KOPT-K1 (cell line): Measurements from ENCODE around the gene CFI.
"Not testable (repeated sequence)": the region's sequence is repeated elsewhere in the genome, so short reads cannot be mapped to it uniquely, and the experiment has no call there.

Experiments used
- H3K27ac ChIP-seq: fragments of 200-600 bp; sonication (generic); 2 replicates; pipeline ENCODE4 v1.5.1; 2016; ENCODE audit warnings: antibody characterized with exemption, mild to moderate bottlenecking, low read depth, low read length; ENCODE audit not compliant: poor library complexity, severe bottlenecking
- H3K36me3 ChIP-seq: fragments of 200-600 bp; sonication (generic); 2 replicates; pipeline ENCODE4 v1.5.1; 2017; ENCODE audit warnings: antibody characterized with exemption, mild to moderate bottlenecking, low read length, moderate library complexity; ENCODE audit not compliant: insufficient read depth
- H3K9me3 ChIP-seq: fragments of 200-600 bp; sonication (generic); 2 replicates; pipeline ENCODE4 v1.5.1; 2017; ENCODE audit warnings: antibody characterized with exemption, low read length, mild to moderate bottlenecking; ENCODE audit not compliant: insufficient read depth, poor library complexity, severe bottlenecking

CFI gene

DNA sequence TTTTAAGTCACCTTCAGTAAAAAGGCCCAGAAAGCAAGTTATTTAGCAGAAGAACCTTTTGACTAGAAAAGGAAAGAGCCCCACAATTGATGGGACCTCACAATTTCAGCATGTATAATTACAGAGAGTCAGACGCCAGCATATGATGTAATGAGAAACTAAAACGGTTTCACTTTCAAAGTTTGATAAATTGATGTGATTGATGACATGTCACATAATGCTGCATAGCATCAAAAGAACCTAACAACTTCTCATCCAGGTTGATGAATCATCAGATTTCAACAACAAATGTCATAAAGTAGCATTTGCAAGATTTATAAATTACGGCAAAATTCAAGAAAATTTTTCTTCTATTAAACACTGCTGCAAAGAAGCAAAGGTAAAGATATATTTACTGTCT is 9.9 kb upstream of the CFI start:
- Histone ChIP-seq H3K9me3 (no peaks in the 10 kb centered on the region), H3K27ac (no peak overlapping the region), H3K36me3 (no peaks in the 10 kb centered on the region)

GRCh38 chr4:109810552-109811387 is 9.0 kb upstream of the CFI start:
- H3K27ac ChIP-seq: no peak overlapping the region
- H3K36me3 ChIP-seq: no peaks in the 10 kb centered on the region
- H3K9me3 ChIP-seq: no peaks in the 10 kb centered on the region

DNA sequence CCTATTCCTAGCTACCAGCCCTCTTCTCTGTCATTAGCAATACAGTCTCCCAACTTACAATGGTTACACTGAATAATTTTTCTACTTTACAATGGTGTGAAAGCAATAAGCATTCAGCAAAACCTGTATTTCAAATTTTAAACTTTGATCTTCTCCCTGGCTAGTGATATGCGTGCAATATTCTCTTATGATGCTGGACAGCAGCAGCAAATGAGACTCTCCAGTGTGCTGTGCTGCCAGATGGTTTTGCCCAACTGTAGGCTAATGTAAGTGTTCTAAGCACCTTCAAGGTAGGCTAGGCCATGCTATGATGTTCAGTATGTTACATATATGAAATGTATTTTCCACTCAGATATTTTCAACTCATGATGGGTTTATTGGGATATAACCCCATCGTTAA is 7.9 kb upstream of the CFI start:
- Histone ChIP-seq H3K36me3 (no peaks in the 10 kb centered on the region), H3K9me3 (no peaks in the 10 kb centered on the region), H3K27ac (no peak overlapping the region)

- Histone ChIP-seq H3K9me3 (no peaks in the 10 kb centered on the region), H3K27ac (no peak overlapping the region), H3K36me3 (no peaks in the 10 kb centered on the region)
Measured at GRCh38 chr4:109803924-109804571, 2.2 kb upstream of the CFI start.

- no peaks in the 10 kb centered on the region for H3K36me3 ChIP-seq
- H3K9me3 ChIP-seq: peaks cover 4% of the 10 kb centered on the region
- no peak overlapping the region for H3K27ac ChIP-seq
Measured at GRCh38 chr4:109801099-109801789, 555 bp downstream of the CFI start.

DNA sequence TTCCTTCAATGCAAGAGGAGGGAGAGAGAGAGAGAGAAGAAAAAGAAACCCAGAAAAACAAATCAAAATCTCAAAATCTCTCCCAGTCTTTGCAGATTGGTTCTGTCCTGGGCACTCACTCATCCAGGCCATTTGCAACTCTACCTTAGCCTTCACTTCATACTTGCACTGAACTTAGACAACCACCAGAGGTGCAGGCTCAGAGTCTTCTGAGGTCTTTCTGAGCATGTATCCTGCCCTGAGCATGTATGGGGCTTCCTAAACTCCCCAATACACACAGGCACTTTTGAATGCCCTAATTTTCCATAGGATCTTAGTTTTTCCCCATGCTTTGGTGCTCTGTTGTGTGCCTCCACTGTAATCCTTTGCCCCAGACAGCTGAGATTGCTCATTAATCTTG is 2.9 kb downstream of the CFI start:
- peaks cover 22% of the 10 kb centered on the region for H3K9me3 ChIP-seq

GRCh38 chr4:109795059-109795458 is 6.7 kb downstream of the CFI start:
- no peak overlapping the region for H3K27ac ChIP-seq
- H3K9me3 ChIP-seq: peaks cover 26% of the 10 kb centered on the region
- no peaks in the 10 kb centered on the region for H3K36me3 ChIP-seq

More for the DNA sequence above, 2.9 kb downstream of the CFI start:
- Histone ChIP-seq H3K27ac (no peak overlapping the region), H3K36me3 (no peaks in the 10 kb centered on the region)

DNA sequence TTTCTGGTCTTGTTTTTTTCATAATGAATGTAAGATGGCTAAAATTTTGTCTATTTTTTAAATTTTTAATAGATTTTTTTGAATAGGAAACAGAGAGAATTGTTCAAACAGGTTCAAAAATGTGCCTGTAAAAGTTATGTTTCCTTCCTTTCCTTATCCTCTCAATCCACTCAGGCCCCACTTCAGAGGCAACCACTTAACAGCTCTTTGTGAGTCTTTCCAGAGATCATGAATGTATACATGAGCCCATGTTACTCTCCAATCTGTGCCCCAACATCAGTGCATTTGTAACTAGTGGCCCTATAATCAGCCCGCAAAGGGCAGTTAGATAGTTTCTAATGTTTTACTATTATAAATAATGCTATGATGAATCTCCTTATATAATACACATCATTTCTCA is 14.0 kb downstream of the CFI start:
- Histone ChIP-seq H3K9me3 (peaks cover 8% of the 10 kb centered on the region), H3K36me3 (no peaks in the 10 kb centered on the region)

GRCh38 chr4:109786846-109787245 is 15.0 kb downstream of the CFI start:
- Histone ChIP-seq H3K36me3 (no peaks in the 10 kb centered on the region), H3K27ac (no peak overlapping the region), H3K9me3 (peaks cover 8% of the 10 kb centered on the region)

More for the DNA sequence above, 14.0 kb downstream of the CFI start:
- H3K27ac ChIP-seq: no peak overlapping the region

DNA sequence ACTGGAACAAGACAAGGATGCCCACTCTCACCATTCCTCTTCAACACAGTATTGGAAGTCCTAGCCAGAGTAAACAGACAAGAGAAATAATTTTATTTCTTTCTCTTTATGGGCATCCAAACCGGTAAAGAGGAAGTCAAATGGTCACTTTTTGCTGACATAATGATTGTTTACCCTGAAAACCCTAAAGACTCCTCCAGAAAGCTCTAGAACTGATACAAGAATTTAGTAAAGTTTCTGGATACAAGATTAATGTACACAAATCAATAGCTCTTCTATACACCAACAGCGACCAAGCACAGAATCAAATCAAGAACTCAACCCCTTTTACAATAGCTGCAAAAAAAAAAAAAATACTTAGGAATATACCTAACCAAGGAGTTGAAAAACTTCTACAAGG is 19.7 kb downstream of the CFI start:
- H3K27ac ChIP-seq, H3K36me3 ChIP-seq, H3K9me3 ChIP-seq: not testable (repeated sequence)

DNA sequence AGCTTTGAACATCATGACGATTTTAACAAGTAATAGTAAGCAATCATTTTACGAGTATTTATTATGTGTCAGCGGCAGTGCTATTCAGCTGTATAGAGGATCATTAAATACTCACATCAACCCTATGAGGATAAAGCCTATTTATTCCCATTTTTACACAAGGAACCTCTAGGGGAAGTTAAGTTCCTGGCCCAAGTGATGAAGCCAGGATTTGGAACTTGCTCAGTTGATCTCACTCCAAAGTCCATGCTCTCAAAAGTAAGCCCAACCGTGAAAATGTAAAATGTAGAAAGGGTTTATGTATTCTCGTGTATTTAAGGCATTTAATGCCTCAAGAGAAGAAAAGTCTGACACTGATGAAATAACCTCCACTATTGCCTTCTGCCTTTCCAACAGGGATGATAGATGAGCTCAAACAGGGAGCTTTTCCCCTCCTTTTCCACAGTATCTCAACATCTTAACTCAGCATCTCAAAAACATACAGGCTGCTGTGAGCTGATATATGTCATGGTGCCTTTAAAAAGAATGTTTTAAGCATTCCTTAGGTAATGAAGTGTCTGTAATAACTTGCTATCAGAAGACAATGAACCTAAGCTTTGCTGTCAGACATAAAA is 36.9 kb downstream of the CFI start:
- H3K27ac ChIP-seq: no peak overlapping the region
- H3K36me3 ChIP-seq: no peaks in the 10 kb centered on the region
- no peaks in the 10 kb centered on the region for H3K9me3 ChIP-seq

DNA sequence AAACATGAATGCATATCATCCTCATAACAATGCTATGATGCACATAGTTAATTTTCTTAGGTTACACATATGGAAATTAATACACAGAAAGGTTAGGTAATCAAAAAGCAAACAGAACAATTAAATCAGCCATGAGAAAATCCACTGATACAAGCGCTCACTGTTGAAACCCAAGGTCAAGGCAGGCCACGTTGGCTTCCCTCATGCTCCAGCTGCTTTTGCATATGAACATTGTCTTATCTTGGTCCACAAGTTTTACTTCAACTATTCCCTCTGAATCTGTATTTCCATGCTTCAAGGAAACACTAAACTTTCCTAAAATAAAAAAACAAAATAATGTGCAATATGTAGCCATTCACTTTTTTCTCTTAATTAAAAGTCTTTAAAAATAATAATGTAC is 37.4 kb downstream of the CFI start:
- no peak overlapping the region for H3K27ac ChIP-seq
- H3K36me3 ChIP-seq: no peaks in the 10 kb centered on the region
- H3K9me3 ChIP-seq: no peaks in the 10 kb centered on the region

- Histone ChIP-seq H3K36me3 (no peaks in the 10 kb centered on the region), H3K9me3 (no peaks in the 10 kb centered on the region), H3K27ac (no peak overlapping the region)
Measured at GRCh38 chr4:109760682-109761081, 41.1 kb downstream of the CFI start.

DNA sequence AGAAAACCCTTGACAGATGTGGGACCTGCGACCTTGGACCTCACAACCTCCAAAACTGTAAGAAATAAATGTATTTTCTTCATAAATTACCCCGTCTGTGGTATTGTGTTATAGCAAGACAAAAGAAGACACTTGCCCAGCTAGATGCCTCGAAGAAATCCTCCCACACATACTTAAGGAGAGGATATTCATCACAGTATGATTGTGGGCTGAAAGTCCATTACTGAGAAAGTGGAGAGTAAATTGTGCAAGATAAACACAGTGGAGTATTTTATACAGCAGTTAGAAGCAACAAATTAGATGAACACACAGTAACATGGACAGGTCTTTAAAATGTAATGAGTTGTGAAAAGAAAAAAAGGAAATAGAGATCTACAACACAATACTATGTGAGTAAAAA is 46.1 kb downstream of the CFI start:
- Histone ChIP-seq H3K27ac (no peak overlapping the region), H3K36me3 (no peaks in the 10 kb centered on the region), H3K9me3 (no peaks in the 10 kb centered on the region)
